ENCODE results near the gene CDC34. TPM values are rescaled to one million over a fixed set of nuclear protein-coding genes. Genes with fewer than 3 reads are reported as not detected.

CDC34 gene
- total RNA-seq, 4 donors from 2014 or later = 25.8 to 81.2 (median 42.4) TPM

GRCh38 chr19:518598-519231, 12.8 kb upstream of the CDC34 start:
- TF ChIP-seq CTCF (IDR thresholded peaks at IDR 0.05; ENCODE audit: low read depth) = no peak

GRCh38 chr19:519449-519865, 12.1 kb upstream of the CDC34 start:
- TF ChIP-seq CTCF (IDR thresholded peaks at IDR 0.05; ENCODE audit: low read depth) = no peak

GRCh38 chr19:522726-523125, 8.8 kb upstream of the CDC34 start:
- no peak for TF ChIP-seq CTCF (IDR thresholded peaks at IDR 0.05; ENCODE audit: low read depth)

DNA sequence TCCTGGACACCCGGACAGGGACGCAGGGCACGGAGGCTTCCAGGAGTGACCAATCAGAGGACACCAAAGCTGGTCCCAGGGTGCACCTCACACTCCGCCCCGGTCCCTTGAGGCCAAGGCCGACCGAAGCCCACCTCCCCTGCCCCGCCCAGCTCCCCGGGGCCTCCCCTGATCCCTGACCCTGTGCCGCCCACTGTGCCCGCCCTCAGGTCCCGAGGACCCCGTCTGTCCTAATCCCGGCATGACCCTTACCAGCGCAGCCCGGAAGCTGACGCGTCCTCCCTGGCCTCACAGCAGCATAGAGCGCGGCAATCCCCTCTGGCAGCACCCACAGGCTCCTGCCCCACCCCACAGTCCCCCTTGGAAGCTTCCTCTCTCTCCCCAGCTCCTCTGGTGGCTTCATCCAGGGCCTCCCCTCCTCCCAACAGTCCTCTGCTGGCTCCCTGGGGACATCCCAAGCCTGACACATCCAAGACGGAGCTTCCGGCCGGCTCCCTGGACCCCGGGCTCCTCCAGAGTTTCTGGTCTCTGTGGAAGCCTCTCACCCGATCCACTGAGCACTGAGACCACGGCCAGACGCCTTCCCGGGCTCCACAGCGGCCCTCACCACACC, 7.4 kb upstream of the CDC34 start:
- TF ChIP-seq CTCF (IDR thresholded peaks at IDR 0.05; ENCODE audit: low read depth) = no peak

GRCh38 chr19:525029-525428, 6.5 kb upstream of the CDC34 start:
- no peak for TF ChIP-seq CTCF (IDR thresholded peaks at IDR 0.05; ENCODE audit: low read depth)

DNA sequence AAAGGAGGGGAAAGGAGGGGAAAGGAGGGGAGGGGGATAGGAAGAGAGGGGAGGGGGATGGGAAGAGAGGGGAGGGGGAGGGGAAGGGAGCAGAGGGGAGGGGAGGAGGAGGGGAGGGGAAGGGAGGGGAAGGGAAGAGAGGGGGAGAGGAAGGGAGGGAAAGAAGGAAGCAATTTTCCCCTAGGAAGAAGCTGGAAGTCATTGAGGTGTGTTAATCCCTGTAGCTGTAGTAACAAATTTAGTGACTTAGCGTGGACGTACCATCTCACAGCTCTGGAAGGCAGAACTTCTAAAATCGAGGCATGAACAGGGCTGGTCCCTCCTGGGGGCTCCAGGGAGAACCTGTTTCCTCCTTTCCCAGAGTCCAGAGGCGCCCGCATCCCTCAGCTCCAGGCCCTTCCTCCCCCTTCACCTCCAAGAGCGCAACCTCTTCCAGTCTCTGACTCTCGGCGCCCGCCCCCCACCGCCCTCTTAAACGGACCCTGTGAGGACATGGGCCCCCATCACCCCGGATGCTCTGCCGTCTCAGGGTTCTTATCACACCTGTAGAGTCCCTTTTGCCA, 5.6 kb upstream of the CDC34 start:
- TF ChIP-seq CTCF (IDR thresholded peaks at IDR 0.05; ENCODE audit: low read depth) = no peak

GRCh38 chr19:530134-531008, 1.2 kb upstream of the CDC34 start:
- TF ChIP-seq CTCF (IDR thresholded peaks at IDR 0.05; ENCODE audit: low read depth) = no peak
